ENCODE measurements around the gene CALHM4.

DNA sequence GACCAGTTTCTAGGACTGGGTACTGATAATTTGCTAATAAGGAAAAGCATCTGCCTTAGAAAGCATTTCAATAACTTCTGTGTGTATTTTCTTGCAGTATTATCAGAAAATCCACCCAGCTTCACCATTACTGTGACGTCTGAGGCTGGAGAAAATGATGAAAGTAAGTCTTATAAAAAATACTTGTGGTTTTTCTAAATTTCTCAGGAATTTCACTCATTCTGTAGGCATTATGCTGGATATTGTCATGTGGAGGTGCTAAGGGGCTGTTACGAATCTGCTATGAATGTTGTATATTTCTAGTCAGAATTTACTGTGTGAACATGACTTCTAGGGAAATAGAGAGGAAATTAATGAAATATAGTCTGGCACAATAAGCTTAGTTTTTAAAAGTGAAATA is 26.6 kb downstream of the CALHM4 start:
- TF ChIP-seq GATA3 (IDR thresholded peaks at IDR 0.05; ENCODE audit: low read depth, low read length): no peak
- TF ChIP-seq GATA2 (IDR thresholded peaks at IDR 0.05; ENCODE audit: low read depth, low read length): no peak
